ENCODE data around the gene PCCA.

- TF ChIP-seq, protein P1, sequence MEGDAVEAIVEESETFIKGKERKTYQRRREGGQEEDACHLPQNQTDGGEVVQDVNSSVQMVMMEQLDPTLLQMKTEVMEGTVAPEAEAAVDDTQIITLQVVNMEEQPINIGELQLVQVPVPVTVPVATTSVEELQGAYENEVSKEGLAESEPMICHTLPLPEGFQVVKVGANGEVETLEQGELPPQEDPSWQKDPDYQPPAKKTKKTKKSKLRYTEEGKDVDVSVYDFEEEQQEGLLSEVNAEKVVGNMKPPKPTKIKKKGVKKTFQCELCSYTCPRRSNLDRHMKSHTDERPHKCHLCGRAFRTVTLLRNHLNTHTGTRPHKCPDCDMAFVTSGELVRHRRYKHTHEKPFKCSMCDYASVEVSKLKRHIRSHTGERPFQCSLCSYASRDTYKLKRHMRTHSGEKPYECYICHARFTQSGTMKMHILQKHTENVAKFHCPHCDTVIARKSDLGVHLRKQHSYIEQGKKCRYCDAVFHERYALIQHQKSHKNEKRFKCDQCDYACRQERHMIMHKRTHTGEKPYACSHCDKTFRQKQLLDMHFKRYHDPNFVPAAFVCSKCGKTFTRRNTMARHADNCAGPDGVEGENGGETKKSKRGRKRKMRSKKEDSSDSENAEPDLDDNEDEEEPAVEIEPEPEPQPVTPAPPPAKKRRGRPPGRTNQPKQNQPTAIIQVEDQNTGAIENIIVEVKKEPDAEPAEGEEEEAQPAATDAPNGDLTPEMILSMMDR (IDR thresholded peaks at IDR 0.05), result no peak
- no peak for TF ChIP-seq POLR2A (IDR thresholded peaks at IDR 0.05)
Observed at GRCh38 chr13:100559886-100560285, 471.0 kb downstream of the PCCA start.

Measured in adrenal gland (tissue), 5 donors.